CD4-positive, alpha-beta T cell treated with Interleukin-6 for 4 hours (primary cell): ENCODE data around the gene URAD.

Source experiments
- DNase-seq: peaks from one replicate; pipeline ENCODE4 v3.0.0-alpha.2; 2020; ENCODE audit warnings: mixed read lengths

URAD gene

GRCh38 chr13:27954406-27954851, 34.1 kb downstream of the URAD start:
- no peak for DNase-seq

- DNase-seq: peak; percentile 53
These were observed 34.7 kb downstream of the URAD start for GRCh38 chr13:27953676-27954405.

GRCh38 chr13:27952876-27953675, 35.4 kb downstream of the URAD start:
- no peak for DNase-seq

- no peak for DNase-seq
These were observed 45.5 kb downstream of the URAD start for GRCh38 chr13:27942972-27943371.

- no peak for DNase-seq
These were observed 54.7 kb downstream of the URAD start for GRCh38 chr13:27933580-27934328.

- no peak for DNase-seq
These were observed 55.4 kb downstream of the URAD start for GRCh38 chr13:27933118-27933517.

GRCh38 chr13:27929868-27930267, 58.6 kb downstream of the URAD start:
- no peak for DNase-seq

- no peak for DNase-seq
These were observed 59.4 kb downstream of the URAD start for GRCh38 chr13:27928805-27929753.

GRCh38 chr13:27928353-27928804, 60.1 kb downstream of the URAD start:
- DNase-seq: no peak
